Measurements from ENCODE around the gene CEMIP.

Gene CEMIP

GRCh38 chr15:80785811-80786354 is 6.7 kb downstream of the CEMIP start:
- no peak for DNase-seq (ENCODE audit: low read depth in 2 of 2)

- no peak for DNase-seq (ENCODE audit: low read depth in 2 of 2)
Measured at GRCh38 chr15:80787316-80787715, 8.1 kb downstream of the CEMIP start.

GRCh38 chr15:80788536-80788935 is 9.4 kb downstream of the CEMIP start:
- no peak for DNase-seq (ENCODE audit: low read depth in 2 of 2)

DNA sequence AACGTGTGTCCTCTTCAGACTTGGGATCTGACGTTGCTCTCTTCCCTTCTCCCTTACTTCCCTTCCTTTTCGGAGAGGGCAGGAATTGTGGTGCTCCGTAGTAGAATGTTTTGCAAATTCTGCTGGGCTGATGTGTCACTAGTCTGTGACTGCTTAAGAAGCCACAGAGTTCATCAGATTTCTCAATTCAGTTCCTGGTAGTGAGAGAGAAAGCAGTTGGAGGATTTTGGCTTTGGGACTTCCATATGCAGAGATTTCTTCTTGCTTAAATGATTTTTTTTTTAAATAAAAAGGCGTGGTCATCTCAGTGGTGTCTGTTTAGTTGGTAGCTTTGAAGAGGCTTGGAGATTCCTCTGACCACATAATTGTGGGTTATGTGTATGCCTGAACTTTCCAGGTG is 10.1 kb downstream of the CEMIP start:
- DNase-seq (ENCODE audit: low read depth in 2 of 2) = no peak

GRCh38 chr15:80789796-80790195 is 10.6 kb downstream of the CEMIP start:
- no peak for DNase-seq (ENCODE audit: low read depth in 2 of 2)

DNA sequence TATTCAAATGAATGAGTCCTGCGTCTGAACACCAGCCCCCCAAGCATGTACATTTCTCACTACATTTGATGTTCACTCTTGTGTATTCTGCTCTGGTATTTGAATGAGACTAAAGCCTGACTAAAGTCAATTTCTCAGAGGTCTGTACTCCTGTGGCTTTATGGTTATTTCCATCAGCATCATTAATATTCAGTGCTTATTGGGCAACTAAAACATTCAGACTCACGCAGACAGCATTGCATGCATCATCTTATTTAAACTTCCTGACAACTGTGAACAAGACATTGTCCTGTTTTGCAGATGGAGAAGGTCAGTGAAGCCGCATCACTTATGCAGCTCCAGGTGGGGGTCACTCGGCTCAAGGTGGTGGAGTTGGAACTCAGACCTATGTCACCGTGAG is 11.1 kb downstream of the CEMIP start:
- DNase-seq (ENCODE audit: low read depth in 2 of 2) = no peak

DNA sequence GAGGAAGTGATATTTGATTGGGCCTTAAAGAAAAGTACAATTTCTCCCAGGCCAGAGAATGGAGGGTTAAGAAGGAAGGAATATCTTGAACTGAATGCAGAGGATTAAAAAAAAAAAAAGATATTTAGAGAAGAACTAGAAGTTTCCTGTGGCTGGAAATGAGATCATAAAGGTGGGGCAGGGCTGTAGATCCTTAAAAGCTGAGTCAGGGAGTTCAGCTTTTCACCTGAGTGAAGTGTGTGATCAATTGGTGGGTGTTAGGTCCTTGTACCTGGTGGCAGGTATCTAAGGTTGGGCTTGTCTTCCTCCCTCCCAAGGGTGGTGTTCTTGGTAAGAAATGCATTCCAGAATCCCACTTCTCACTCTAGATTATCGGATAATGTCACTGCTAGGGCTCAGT is 11.8 kb downstream of the CEMIP start:
- DNase-seq (ENCODE audit: low read depth in 2 of 2) = no peak

DNA sequence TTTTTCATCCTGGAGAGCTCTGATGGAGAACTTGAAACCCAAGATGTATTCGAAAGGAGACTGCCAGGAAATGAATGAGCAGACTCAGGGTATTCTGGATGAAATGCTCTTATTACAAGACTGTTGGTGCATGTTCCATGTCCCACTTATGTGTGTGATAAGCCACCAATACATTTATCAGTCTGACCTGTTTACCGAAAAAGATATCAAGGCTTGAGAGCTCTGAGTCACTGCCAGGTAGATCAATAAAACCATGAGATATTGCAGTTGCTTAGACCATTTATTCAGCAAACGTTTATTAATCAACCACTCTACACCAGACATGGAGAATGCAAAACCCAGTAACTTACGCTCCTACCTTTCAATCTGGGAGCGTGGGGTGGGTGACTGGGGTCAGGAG is 17.2 kb downstream of the CEMIP start:
- DNase-seq (ENCODE audit: low read depth in 2 of 2) = no peak

GRCh38 chr15:80798911-80799310 is 19.7 kb downstream of the CEMIP start:
- DNase-seq (ENCODE audit: low read depth in 2 of 2) = no peak

- no peak for DNase-seq (ENCODE audit: low read depth in 2 of 2)
Measured at GRCh38 chr15:80800067-80800466, 20.9 kb downstream of the CEMIP start.

- DNase-seq (ENCODE audit: low read depth in 2 of 2) = no peak
Measured at GRCh38 chr15:80801891-80802680, 22.9 kb downstream of the CEMIP start.

DNA sequence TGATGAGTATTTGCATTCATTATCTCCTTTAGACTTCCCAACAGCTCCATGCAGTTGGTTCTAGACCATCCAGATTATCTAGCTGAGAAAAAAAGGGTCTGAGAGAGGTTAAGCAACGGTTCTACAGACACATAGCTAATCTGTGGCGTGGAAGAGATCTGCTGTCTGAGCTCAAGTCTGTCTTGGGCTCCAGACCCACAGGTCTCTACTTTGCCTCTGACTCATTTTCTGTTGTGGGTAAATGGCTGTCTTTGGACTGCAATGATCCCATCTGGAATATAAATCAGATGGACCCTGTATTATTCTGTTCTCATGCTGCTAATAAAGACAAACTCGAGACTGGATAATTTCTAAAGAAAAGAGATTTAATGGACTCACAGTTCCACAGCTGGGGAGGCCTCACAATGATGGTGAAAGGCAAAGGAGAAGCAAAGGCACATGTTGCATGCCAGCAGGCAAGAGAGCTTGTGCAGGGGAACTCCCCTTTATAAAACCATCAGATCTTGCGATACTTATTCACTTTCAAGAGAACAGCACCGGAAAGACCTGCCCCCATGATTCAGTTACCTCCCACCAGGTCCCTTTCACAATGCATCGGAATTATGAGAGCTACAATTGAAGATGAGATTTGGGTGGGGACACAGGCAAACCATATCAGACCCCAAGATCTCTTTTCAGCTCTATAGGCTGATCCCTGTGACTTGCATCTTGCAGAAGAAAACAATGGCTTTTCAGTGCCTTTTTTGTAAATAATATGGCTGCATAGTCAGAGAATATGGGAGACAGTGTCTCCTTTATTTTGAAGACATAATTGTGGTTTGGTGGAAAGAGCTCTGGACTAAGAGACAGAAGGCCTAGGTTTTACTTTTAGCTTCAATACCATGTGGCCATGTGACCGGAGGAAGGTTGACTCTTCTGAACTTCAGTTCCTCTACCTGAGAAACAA is 24.7 kb downstream of the CEMIP start:
- no peak for DNase-seq (ENCODE audit: low read depth in 2 of 2)

DNA sequence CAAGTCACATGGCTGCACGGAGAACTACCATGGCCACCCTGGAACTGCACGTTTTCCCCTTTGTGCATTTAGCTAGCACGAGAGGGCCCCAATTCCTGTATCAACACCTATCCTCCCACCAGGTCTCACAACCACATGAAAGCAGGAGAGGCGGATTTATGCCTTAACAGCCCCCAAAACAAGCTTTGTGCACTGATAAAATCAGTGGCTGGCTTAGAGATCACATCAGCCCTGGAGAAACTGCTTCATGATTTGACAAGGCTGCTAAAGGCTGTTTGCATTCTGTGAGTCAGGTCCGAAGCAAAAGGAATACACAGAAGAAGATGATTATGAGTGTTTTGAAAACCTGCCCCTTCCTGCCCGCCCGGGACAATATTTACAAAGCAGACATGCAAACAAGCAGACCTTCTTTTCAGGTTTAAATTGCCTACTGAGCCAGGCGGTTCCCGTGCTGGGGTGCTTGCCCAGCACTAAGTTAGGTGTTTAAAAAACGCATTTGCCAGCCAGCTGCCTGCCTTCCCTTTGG is 25.9 kb downstream of the CEMIP start:
- DNase-seq (ENCODE audit: low read depth in 2 of 2) = peak in 1 of 2 donors; percentile 4

DNA sequence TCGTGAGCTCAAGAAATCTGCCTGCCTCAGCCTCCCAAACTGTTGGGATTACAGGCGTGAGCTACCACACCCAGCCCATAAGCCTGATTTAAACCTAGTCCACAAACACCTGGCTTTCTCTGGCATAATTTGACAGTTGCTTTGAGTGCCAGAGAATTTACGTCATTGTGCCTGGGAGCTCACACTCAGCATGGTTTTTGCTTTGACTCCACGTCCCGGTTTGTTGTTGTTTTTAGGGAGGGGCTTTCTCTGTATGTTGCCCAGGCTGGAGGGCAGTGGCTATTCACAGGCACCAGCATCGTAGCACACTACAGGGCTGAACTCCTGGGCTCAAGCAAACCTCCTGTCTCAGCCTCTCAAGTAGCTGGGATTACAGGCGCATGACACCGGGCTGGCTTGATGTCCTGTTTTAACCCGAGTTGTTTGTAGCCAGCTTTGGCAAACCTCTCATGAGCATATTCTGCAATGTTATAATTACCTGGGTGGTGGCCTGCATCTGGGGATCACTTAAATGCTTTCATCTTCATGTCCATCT is 32.7 kb downstream of the CEMIP start:
- no peak for DNase-seq (ENCODE audit: low read depth in 2 of 2)

- DNase-seq (ENCODE audit: low read depth in 2 of 2) = no peak
Measured at GRCh38 chr15:80815106-80815505, 35.9 kb downstream of the CEMIP start.

DNA sequence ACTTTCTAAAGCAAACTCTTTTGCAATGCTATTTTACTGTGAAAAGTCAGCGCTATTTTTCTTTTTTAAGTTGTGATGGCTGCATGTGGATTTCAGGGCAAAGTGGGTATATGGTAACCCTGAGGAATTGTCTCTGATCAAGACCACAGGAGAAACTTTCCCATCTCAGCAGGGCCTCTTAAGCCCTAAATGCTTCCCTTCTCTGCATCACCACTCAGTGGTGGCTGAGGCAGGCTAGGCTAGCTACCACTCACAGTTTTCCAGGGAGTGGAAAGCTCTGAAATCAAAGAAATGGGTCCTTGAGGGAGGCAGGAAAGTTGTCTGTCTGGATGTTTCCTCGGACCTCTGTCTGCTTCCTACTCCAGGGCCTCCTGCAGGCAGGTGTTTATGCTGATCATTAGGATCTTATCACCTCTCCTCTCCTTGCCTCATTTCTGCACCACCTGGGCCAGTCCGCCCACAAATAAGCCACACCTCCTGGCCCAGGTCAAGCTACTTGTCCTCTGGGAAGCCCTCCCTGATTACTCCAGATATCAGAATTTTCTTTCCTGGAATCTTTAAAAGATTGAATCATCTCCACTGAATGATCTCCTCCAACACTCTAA is 37.0 kb downstream of the CEMIP start:
- no peak for DNase-seq (ENCODE audit: low read depth in 2 of 2)

- DNase-seq (ENCODE audit: low read depth in 2 of 2) = no peak
Measured at GRCh38 chr15:80816936-80817335, 37.8 kb downstream of the CEMIP start.

DNA sequence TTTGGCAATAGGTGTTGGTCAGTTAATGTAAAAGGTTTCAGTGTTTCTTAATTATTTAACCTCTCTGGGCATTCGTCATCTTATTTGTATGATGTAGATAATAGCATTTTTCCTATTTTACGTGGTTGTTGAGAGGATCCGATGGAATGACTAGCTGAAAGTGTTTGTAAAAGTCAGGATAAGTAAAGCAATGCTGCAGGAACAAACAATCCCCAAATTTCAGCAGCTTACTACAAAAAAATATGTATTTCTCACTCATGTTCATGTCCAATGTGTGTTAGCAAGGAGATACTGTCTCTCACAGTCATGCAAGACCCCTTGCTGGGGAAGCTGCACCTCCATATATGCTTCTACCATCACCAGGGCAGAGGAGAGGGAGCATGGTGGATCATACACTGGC is 38.7 kb downstream of the CEMIP start:
- no peak for DNase-seq (ENCODE audit: low read depth in 2 of 2)

DNA sequence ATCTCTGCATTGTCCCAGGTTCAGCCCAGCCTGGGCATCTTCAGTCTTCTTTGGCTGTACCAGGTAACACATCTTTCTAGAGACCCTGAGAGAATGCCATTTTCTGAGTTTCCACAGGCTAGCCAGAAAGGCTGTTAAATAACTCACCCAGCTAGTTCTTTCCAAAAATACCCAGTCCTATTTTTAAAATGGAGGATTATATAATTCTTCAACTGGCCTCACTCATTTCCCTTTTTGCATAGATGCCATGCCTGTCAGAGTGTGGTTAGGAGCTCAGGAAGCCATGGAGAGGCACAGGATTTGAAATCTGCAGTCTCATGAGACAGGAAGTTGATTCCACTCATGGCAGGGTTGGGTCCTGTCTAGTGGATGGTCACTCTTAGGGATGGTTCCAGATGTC is 39.8 kb downstream of the CEMIP start:
- no peak for DNase-seq (ENCODE audit: low read depth in 2 of 2)

GRCh38 chr15:80820092-80820491 is 40.9 kb downstream of the CEMIP start:
- DNase-seq (ENCODE audit: low read depth in 2 of 2) = no peak

DNA sequence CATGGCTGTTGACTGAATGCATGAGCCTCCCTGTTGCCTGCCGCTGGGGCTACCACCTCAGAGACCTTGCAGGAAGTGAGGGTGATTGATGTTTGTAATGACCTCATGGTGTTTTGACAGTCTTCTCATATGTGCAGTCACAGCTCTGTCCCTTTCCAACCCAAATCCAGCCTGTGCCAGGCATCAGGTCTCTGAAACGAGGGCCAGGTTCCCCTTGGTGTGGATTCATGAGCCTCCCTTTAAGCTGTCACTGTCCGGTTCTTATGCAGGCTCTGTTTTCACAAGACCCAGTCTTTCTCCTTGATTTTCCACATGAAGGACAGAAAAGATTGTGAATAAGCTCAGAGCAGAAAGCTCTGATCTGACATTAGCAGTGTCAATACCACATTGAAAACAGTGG is 43.1 kb downstream of the CEMIP start:
- no peak for DNase-seq (ENCODE audit: low read depth in 2 of 2)

DNA sequence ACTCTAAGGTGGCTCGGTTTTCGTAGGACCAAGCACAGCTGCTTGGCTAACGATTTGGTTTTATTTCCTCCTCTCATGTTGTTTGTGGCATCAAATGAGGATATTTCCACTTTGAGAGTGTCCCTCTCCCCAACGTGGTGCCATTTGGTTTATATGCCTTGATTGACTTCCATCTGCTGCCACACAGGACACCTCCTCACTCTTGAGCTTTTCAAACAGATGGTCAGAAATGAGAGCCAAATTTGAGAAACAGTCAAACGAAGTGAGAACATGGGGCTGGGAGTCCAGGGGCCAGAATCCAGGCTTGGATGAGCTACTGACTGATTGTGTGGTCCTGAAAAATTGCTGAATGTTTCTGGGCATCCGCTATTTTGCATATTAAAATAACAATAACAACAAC is 43.5 kb downstream of the CEMIP start:
- no peak for DNase-seq (ENCODE audit: low read depth in 2 of 2)
